ENCODE data around the gene PAAF1. TPM values are rescaled to one million over a fixed set of nuclear protein-coding genes. Genes with fewer than 3 reads are reported as not detected.
"Not testable (repeated sequence)": the region's sequence is repeated elsewhere in the genome, so short reads cannot be mapped to it uniquely, and the experiment has no call there.

The PAAF1 gene
- total RNA-seq, 2 donors from 2014 or later = 41.3 to 45.1 TPM

- ATAC-seq (no peak), DNase-seq (ENCODE audit: low spot score in 2 of 2) (no peak)
- H3K9me3 Mint-ChIP-seq = no peaks in the 10 kb centered on the region
- peak overlapping the region in 1 of 2 donors; percentile 8 for H3K27ac Mint-ChIP-seq
- peaks cover 6 to 9% of the 10 kb centered on the region in 2 donors for H3K36me3 Mint-ChIP-seq
Observed at GRCh38 chr11:73921180-73921579, 44.4 kb downstream of the PAAF1 start.

DNA sequence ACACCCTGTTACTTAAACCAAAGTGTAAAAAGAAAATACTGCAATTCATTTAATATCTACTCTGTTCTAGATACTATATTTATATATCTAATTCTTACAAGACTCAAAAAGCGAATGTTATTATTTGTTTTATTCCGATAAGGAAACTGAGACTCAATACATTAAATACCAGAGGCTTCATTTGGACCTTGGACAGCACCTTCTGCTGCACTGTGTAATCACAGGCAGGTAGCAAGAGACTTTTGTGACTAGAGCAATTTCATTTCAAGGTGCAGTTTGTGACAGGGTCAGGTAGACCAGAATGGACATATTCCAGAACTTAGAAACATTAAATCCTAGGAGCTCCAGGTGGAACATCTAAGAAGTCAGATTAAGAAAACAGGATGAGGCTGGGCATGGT, 52.6 kb downstream of the PAAF1 start:
- ATAC-seq (no peak), DNase-seq (ENCODE audit: low spot score in 2 of 2) (no peak)
- H3K9me3 Mint-ChIP-seq = no peaks in the 10 kb centered on the region
- peaks cover 8 to 18% of the 10 kb centered on the region in 2 donors for H3K36me3 Mint-ChIP-seq
- H3K27ac Mint-ChIP-seq = peak overlapping the region in 1 of 2 donors; percentile 38

GRCh38 chr11:73931039-73931645, 54.3 kb downstream of the PAAF1 start:
- ATAC-seq (peak; percentile 24 to 77), DNase-seq (ENCODE audit: low spot score in 2 of 2) (no peak)
- no peak overlapping the region for H3K27ac Mint-ChIP-seq
- H3K36me3 Mint-ChIP-seq = peaks cover 8 to 18% of the 10 kb centered on the region in 2 donors
- H3K9me3 Mint-ChIP-seq = no peaks in the 10 kb centered on the region

DNA sequence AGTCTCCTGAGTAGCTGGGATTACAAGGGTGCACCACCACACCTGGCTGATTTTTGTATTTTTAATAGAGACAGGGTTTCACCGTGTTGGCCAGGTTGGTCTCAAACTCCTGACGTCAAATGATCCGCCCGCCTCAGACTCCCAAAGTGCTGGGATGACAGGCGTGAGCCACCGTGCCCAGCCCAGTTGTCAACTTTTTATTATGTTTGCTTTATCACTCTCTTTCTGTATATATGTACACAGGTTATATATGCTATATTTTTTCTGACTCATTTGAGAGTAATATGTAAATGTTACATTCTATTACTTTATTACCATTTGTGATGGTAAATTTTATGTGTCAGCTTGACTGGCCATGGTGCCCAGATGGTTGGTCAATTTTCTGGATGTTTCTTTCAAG, 55.2 kb downstream of the PAAF1 start:
- no peak for ATAC-seq
- DNase-seq (ENCODE audit: low spot score in 2 of 2) = no peak
- H3K36me3 Mint-ChIP-seq = peaks cover 7 to 17% of the 10 kb centered on the region in 2 donors
- H3K9me3 Mint-ChIP-seq = no peaks in the 10 kb centered on the region
- H3K27ac Mint-ChIP-seq = no peak overlapping the region

GRCh38 chr11:73932781-73933180, 56.0 kb downstream of the PAAF1 start:
- H3K9me3 Mint-ChIP-seq = no peaks in the 10 kb centered on the region
- peaks cover 0 to 8% of the 10 kb centered on the region in 2 donors for H3K36me3 Mint-ChIP-seq
- no peak for ATAC-seq
- no peak overlapping the region for H3K27ac Mint-ChIP-seq
- DNase-seq (ENCODE audit: low spot score in 2 of 2) = no peak

DNA sequence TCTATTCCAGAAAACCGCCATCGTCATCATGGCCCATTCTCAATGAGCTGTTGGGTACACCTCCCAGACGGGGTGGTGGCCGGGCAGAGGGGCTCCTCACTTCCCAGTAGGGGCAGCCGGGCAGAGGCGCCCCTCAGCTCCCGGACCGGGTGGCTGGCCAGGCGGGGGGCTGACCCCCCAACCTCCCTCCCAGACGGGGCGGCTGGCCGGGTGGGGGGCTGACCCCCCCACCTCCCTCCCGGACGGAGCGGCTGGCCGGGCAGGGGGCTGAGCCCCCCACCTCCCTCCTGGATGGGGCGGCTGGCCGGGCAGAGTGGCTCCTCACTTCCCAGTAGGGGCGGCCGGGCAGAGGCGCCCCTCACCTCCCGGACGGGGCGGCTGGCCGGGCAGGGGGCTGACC, 59.2 kb downstream of the PAAF1 start:
- not testable (repeated sequence) for DNase-seq (ENCODE audit: low spot score in 2 of 2); H3K27ac Mint-ChIP-seq; H3K36me3 Mint-ChIP-seq; H3K9me3 Mint-ChIP-seq; ATAC-seq

DNA sequence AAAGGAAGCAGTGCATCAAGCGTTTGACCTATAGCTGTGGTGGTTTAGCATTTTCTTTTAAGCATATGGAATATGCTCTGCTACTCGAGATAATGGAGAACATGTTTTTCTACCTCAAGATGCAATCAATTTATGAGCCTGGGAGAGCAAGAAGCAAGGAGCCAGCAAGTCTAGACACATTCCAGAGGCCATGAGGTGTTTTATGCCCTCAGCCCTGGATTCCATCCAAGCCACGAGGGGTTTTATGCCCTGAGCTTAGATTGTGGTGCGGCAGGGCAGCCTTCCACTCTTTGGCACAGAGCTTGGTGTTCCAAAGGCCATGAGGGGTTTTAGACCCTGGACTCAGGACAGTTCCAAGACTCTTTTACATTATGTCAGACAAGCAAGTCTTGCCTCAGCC, 62.3 kb downstream of the PAAF1 start:
- H3K9me3 Mint-ChIP-seq = no peaks in the 10 kb centered on the region
- peaks cover 0 to 10% of the 10 kb centered on the region in 2 donors for H3K36me3 Mint-ChIP-seq
- no peak overlapping the region for H3K27ac Mint-ChIP-seq
- ATAC-seq = no peak
- DNase-seq (ENCODE audit: low spot score in 2 of 2) = no peak

GRCh38 chr11:73940801-73941570, 64.2 kb downstream of the PAAF1 start:
- ATAC-seq = no peak
- H3K27ac Mint-ChIP-seq = no peak overlapping the region
- no peaks in the 10 kb centered on the region for H3K9me3 Mint-ChIP-seq
- H3K36me3 Mint-ChIP-seq = peaks cover 0 to 10% of the 10 kb centered on the region in 2 donors
- no peak for DNase-seq (ENCODE audit: low spot score in 2 of 2)

DNA sequence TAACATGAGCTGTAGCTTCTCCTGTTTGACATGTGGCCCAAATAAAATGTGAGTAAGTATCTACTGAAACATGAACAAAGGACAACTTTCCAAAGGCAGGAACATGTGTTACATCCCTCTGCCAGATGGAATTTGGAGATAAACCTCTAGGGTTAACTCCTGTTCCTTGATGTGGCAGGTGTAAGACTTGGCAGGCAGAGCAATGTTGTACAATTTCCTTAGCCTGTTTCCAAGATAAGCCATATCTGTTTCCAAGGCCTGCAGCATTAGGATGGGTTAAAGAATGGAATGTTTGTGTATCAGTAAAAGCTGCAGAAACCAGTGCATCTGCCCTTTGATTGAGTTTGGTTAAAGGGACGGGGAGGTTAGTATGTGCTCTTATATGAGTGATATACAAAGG, 65.2 kb downstream of the PAAF1 start:
- ATAC-seq = no peak
- Mint-ChIP-seq H3K9me3 (no peaks in the 10 kb centered on the region), H3K36me3 (peaks cover 0 to 10% of the 10 kb centered on the region in 2 donors), H3K27ac (no peak overlapping the region)
- DNase-seq (ENCODE audit: low spot score in 2 of 2) = no peak

DNA sequence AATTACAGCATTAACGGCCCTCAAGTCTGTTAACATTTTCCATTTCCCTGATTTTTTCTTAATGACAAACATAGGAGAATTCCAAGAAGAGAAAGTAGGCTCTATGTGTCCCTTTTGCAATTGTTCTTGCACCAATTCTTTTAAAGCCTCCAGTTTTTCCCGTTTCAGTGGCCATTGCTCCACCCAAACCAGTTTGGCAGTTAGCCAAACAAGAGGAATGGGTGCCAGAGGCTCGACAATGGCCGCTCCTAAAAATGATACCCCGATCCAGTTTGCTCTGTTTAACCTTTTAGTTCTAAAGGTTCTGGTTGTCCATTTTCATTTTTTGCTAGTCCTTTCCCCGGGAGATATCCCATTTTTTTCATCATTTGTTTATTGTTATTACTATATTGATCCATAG, 67.3 kb downstream of the PAAF1 start:
- Mint-ChIP-seq H3K36me3 (peaks cover 0 to 10% of the 10 kb centered on the region in 2 donors), H3K9me3 (no peaks in the 10 kb centered on the region), H3K27ac (no peak overlapping the region)
- no peak for ATAC-seq
- no peak for DNase-seq (ENCODE audit: low spot score in 2 of 2)

- H3K36me3 Mint-ChIP-seq = peaks cover 0 to 10% of the 10 kb centered on the region in 2 donors
- DNase-seq (ENCODE audit: low spot score in 2 of 2) (no peak), ATAC-seq (no peak)
- no peak overlapping the region for H3K27ac Mint-ChIP-seq
- H3K9me3 Mint-ChIP-seq = no peaks in the 10 kb centered on the region
Observed at GRCh38 chr11:73944901-73945300, 68.1 kb downstream of the PAAF1 start.

GRCh38 chr11:73945396-73945795, 68.6 kb downstream of the PAAF1 start:
- ATAC-seq = no peak
- Mint-ChIP-seq H3K36me3 (peaks cover 0 to 10% of the 10 kb centered on the region in 2 donors), H3K9me3 (no peaks in the 10 kb centered on the region), H3K27ac (no peak overlapping the region)
- DNase-seq (ENCODE audit: low spot score in 2 of 2) = no peak

GRCh38 chr11:73946798-73947458, 70.1 kb downstream of the PAAF1 start:
- no peak for ATAC-seq

GRCh38 chr11:73949246-73949645, 72.4 kb downstream of the PAAF1 start:
- no peaks in the 10 kb centered on the region for H3K9me3 Mint-ChIP-seq
- ATAC-seq (no peak), DNase-seq (ENCODE audit: low spot score in 2 of 2) (no peak)
- peak overlapping the region in 1 of 2 donors; percentile 19 for H3K27ac Mint-ChIP-seq
- no peaks in the 10 kb centered on the region for H3K36me3 Mint-ChIP-seq

More at GRCh38 chr11:73946798-73947458, 70.1 kb downstream of the PAAF1 start:
- H3K9me3 Mint-ChIP-seq = no peaks in the 10 kb centered on the region
- H3K27ac Mint-ChIP-seq = no peak overlapping the region
- no peak for DNase-seq (ENCODE audit: low spot score in 2 of 2)
- H3K36me3 Mint-ChIP-seq = peaks cover 0 to 1% of the 10 kb centered on the region in 2 donors

GRCh38 chr11:73949912-73950311, 73.1 kb downstream of the PAAF1 start:
- DNase-seq (ENCODE audit: low spot score in 2 of 2) (no peak), ATAC-seq (no peak)
- H3K36me3 Mint-ChIP-seq = no peaks in the 10 kb centered on the region
- no peaks in the 10 kb centered on the region for H3K9me3 Mint-ChIP-seq
- H3K27ac Mint-ChIP-seq = no peak overlapping the region

GRCh38 chr11:73950869-73951710, 74.3 kb downstream of the PAAF1 start, which contains the start of gene DNAJB13:
DNAJB13 (plus strand) TSS chr11:73951026; CDS start chr11:73951070, 44 bp downstream.
- no peak for DNase-seq (ENCODE audit: low spot score in 2 of 2)
- Mint-ChIP-seq H3K27ac (no peak within 1 kb of the TSS), H3K9me3 (no peaks in the 10 kb centered on the region), H3K36me3 (no peaks in the 10 kb centered on the region)
- ATAC-seq = peak in 1 of 2 donors; percentile 79
